GM19238 (cell line): ENCODE data around the gene PROX2.

ENCODE experiments used
- DNase-seq: peaks from one replicate; pipeline ENCODE4 v3.0.0; 2011; ENCODE audit warnings: low spot score; ENCODE audit not compliant: insufficient read length

PROX2 gene

GRCh38 chr14:74875941-74876913, at the start of gene PROX2:
Gene PROX2, minus strand, starts transcription at chr14:74876145. Its CDS starts 12,311 bp downstream, at chr14:74863834.
- no peak for DNase-seq

- no peak for DNase-seq
Measured at GRCh38 chr14:74924061-74924460, 48.1 kb upstream of the PROX2 start.

- peak; percentile 88 for DNase-seq
Measured at GRCh38 chr14:74922752-74923401, 46.9 kb upstream of the PROX2 start, which contains the start of gene RPS6KL1. Gene RPS6KL1, minus strand, starts transcription at chr14:74923260. Its CDS starts 1,719 bp downstream, at chr14:74921541.

GRCh38 chr14:74921987-74922751, 46.2 kb upstream of the PROX2 start:
- no peak for DNase-seq

GRCh38 chr14:74921053-74921620, 45.2 kb upstream of the PROX2 start:
- DNase-seq = no peak

- no peak for DNase-seq
Measured at GRCh38 chr14:74920281-74920680, 44.3 kb upstream of the PROX2 start.

GRCh38 chr14:74919421-74920165, 43.6 kb upstream of the PROX2 start:
- DNase-seq = no peak

GRCh38 chr14:74918380-74918779, 42.4 kb upstream of the PROX2 start:
- DNase-seq = no peak

- DNase-seq = no peak
Measured at GRCh38 chr14:74917646-74918081, 41.7 kb upstream of the PROX2 start.

- no peak for DNase-seq
Measured at GRCh38 chr14:74917178-74917543, 41.2 kb upstream of the PROX2 start.

GRCh38 chr14:74915826-74916225, 39.9 kb upstream of the PROX2 start:
- no peak for DNase-seq

- no peak for DNase-seq
Measured at GRCh38 chr14:74915426-74915825, 39.5 kb upstream of the PROX2 start.

GRCh38 chr14:74913986-74914573, 38.1 kb upstream of the PROX2 start:
- DNase-seq = no peak

- no peak for DNase-seq
Measured at GRCh38 chr14:74913393-74913910, 37.5 kb upstream of the PROX2 start.

- no peak for DNase-seq
Measured at GRCh38 chr14:74912801-74913200, 36.9 kb upstream of the PROX2 start.

GRCh38 chr14:74912111-74912510, 36.2 kb upstream of the PROX2 start:
- DNase-seq = no peak

GRCh38 chr14:74911704-74912103, 35.8 kb upstream of the PROX2 start:
- no peak for DNase-seq

GRCh38 chr14:74911221-74911620, 35.3 kb upstream of the PROX2 start:
- DNase-seq = no peak

- no peak for DNase-seq
Measured at GRCh38 chr14:74910556-74910955, 34.6 kb upstream of the PROX2 start.

GRCh38 chr14:74909911-74910310, 34.0 kb upstream of the PROX2 start:
- no peak for DNase-seq
